ENCODE results near the gene ATXN1.

The ATXN1 gene

DNA sequence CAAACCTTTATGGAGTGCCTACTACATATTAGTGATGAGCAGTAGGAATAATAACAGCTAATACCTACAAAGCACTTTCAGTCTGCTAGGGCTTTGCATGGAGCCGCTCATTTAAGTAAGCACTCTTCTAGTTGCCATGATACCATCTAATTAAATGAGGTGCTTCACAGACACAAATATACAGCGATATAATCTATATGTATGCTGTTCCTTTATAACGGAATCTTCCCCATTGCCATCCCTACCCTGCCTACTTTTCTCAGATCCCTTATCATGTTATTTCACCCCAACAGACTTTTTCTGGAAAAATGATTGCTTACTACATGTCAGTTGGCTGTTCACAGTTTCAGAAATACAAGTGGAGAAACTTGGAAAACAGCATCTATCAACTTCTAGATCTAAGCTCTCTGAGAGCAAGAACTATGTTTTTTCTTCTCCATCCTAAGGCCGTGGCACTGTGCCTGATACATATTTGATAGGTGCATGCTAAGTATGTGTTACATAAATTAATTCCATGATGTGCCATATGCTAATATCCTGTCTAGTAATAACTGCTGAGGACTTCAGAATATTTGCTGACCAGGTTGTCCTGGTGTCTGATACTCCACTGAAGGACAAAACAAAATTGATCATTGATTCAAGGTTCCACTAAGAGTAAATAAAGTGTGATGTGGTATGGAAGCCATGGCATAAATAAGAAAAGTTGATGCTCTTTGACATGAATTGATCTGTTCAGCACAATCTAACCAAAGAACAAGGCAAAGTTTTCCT lies 398.3 kb downstream of the ATXN1 start:
- Histone ChIP-seq H2BK15ac (ENCODE audit: low read length) (no peak overlapping the region), H4K8ac (ENCODE audit: low read depth, low read length) (no peak overlapping the region), H3K27me3 (ENCODE audit: control insufficient read depth in 3 of 3, insufficient read depth in 3 of 3, low read depth in 1 of 3, low read length in 3 of 3) (no peaks in the 10 kb centered on the region), H2BK120ac (ENCODE audit: low read depth, low read length) (no peak overlapping the region), H3K27ac (replicated peaks; ENCODE audit: low read length) (no peak overlapping the region), H2AK5ac (ENCODE audit: low read depth, low read length) (no peak overlapping the region), H3K4me1 (ENCODE audit: control insufficient read depth in 2 of 2, insufficient read depth in 1 of 2, low read depth in 1 of 2, low read length in 2 of 2) (peaks cover 0 to 3% of the 10 kb centered on the region in 2 donors), H3K4me2 (ENCODE audit: insufficient read depth, low read length, poor library complexity, severe bottlenecking) (no peak overlapping the region), H3K9ac (ENCODE audit: low read depth, low read length, poor library complexity) (no peak overlapping the region), H3K4me3 (ENCODE audit: low read length in 2 of 2) (no peak overlapping the region), H2BK5ac (ENCODE audit: low read length) (no peak overlapping the region), H3K9me3 (replicated peaks in 1 of 2; ENCODE audit: control insufficient read depth in 2 of 2, insufficient read depth in 1 of 2, low read depth in 1 of 2, low read length in 2 of 2) (no peaks in the 10 kb centered on the region), H3K23ac (ENCODE audit: low read depth, low read length, poor library complexity) (no peak overlapping the region), H3K79me1 (ENCODE audit: low read depth, low read length) (no peaks in the 10 kb centered on the region), H2AFZ (ENCODE audit: low read length) (no peak overlapping the region), H4K91ac (ENCODE audit: low read depth, low read length, poor library complexity) (no peak overlapping the region), H3K4ac (ENCODE audit: low read length) (no peak overlapping the region), H2BK12ac (ENCODE audit: low read length) (no peak overlapping the region), H3K36me3 (replicated peaks in 1 of 2; ENCODE audit: control insufficient read depth in 2 of 2, insufficient read depth in 2 of 2, low read length in 2 of 2) (no peaks in the 10 kb centered on the region), H3K14ac (ENCODE audit: low read length) (no peak overlapping the region), H3K18ac (ENCODE audit: low read length) (no peak overlapping the region)
- DNase-seq (ENCODE audit: low spot score), result no peak
- WGBS, 2 donors (ENCODE audit: extremely low coverage in 2 of 2, insufficient read length in 2 of 2, insufficient replicate concordance in 1 of 2), result no CpG with 5 or more reads among the region's 4 CpGs

DNA sequence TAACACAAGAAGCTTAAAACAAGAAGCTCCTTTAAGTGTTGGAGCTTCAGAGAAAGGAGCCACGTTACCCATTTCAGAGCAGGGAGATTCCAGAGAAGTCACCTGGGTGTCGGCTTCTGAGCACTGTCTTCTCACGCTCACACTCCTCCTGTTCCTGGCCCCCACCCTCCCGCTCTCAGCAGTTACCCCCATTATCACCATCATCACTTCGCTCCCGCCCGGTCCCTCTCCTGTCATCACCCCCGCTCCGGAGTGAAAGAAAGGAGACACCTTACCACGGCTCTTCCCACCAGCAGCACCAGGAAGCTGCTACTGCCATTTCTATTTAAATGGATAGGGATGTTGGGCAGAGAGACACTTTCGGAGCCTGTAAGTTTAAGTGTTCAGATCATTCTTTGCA lies 399.0 kb downstream of the ATXN1 start:
- Histone ChIP-seq H3K23ac (ENCODE audit: low read depth, low read length, poor library complexity) (no peak overlapping the region), H3K27ac (replicated peaks; ENCODE audit: low read length) (no peak overlapping the region), H3K27me3 (ENCODE audit: control insufficient read depth in 3 of 3, insufficient read depth in 3 of 3, low read depth in 1 of 3, low read length in 3 of 3) (no peaks in the 10 kb centered on the region), H3K4me1 (ENCODE audit: control insufficient read depth in 2 of 2, insufficient read depth in 1 of 2, low read depth in 1 of 2, low read length in 2 of 2) (peaks cover 0 to 3% of the 10 kb centered on the region in 2 donors), H3K18ac (ENCODE audit: low read length) (no peak overlapping the region), H3K9me3 (replicated peaks in 1 of 2; ENCODE audit: control insufficient read depth in 2 of 2, insufficient read depth in 1 of 2, low read depth in 1 of 2, low read length in 2 of 2) (no peaks in the 10 kb centered on the region), H2AFZ (ENCODE audit: low read length) (no peak overlapping the region), H3K4me3 (ENCODE audit: low read length in 2 of 2) (no peak overlapping the region), H2BK5ac (ENCODE audit: low read length) (no peak overlapping the region), H2BK15ac (ENCODE audit: low read length) (no peak overlapping the region), H3K36me3 (replicated peaks in 1 of 2; ENCODE audit: control insufficient read depth in 2 of 2, insufficient read depth in 2 of 2, low read length in 2 of 2) (no peaks in the 10 kb centered on the region), H2BK12ac (ENCODE audit: low read length) (no peak overlapping the region), H3K14ac (ENCODE audit: low read length) (no peak overlapping the region), H3K9ac (ENCODE audit: low read depth, low read length, poor library complexity) (no peak overlapping the region), H3K79me1 (ENCODE audit: low read depth, low read length) (no peaks in the 10 kb centered on the region), H2BK120ac (ENCODE audit: low read depth, low read length) (no peak overlapping the region), H4K8ac (ENCODE audit: low read depth, low read length) (no peak overlapping the region), H4K91ac (ENCODE audit: low read depth, low read length, poor library complexity) (no peak overlapping the region), H2AK5ac (ENCODE audit: low read depth, low read length) (no peak overlapping the region), H3K4ac (ENCODE audit: low read length) (no peak overlapping the region), H3K4me2 (ENCODE audit: insufficient read depth, low read length, poor library complexity, severe bottlenecking) (no peak overlapping the region)
- DNase-seq (ENCODE audit: low spot score), result no peak
- WGBS, 2 donors (ENCODE audit: extremely low coverage in 2 of 2, insufficient read length in 2 of 2, insufficient replicate concordance in 1 of 2), result no CpG with 5 or more reads among the region's 11 CpGs

DNA sequence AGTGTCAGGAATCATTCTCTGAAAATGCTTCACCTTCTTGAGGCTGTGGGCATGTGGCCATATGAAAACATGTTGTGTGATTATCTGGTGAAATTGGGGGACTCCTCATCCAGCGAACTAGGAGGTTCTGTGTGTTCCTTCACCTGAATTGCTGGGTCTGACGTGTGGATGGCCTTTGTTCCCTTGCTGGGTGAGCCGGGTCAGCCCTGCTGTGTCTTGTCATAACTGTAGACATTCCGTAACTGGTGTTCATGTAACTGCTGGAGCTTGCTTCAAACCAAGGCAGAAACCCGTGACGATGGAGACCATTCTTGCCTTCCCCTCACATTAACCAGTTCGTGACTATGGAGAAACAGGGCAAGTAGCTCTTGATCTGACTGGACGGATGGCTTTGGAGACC lies 399.4 kb downstream of the ATXN1 start:
- no peak overlapping the region for H4K8ac ChIP-seq (ENCODE audit: low read depth, low read length)
- no peak overlapping the region for H2BK5ac ChIP-seq (ENCODE audit: low read length)
- H3K4me3 ChIP-seq (ENCODE audit: low read length in 2 of 2), result no peak overlapping the region
- no peak overlapping the region for H2AFZ ChIP-seq (ENCODE audit: low read length)
- no CpG with 5 or more reads among the region's 8 CpGs for WGBS, 2 donors (ENCODE audit: extremely low coverage in 2 of 2, insufficient read length in 2 of 2, insufficient replicate concordance in 1 of 2)
- H3K4me2 ChIP-seq (ENCODE audit: insufficient read depth, low read length, poor library complexity, severe bottlenecking), result no peak overlapping the region
- H3K23ac ChIP-seq (ENCODE audit: low read depth, low read length, poor library complexity), result no peak overlapping the region
- no peaks in the 10 kb centered on the region for H3K36me3 ChIP-seq (replicated peaks in 1 of 2; ENCODE audit: control insufficient read depth in 2 of 2, insufficient read depth in 2 of 2, low read length in 2 of 2)
- H3K9ac ChIP-seq (ENCODE audit: low read depth, low read length, poor library complexity), result no peak overlapping the region
- no peak overlapping the region for H2BK120ac ChIP-seq (ENCODE audit: low read depth, low read length)
- no peaks in the 10 kb centered on the region for H3K27me3 ChIP-seq (ENCODE audit: control insufficient read depth in 3 of 3, insufficient read depth in 3 of 3, low read depth in 1 of 3, low read length in 3 of 3)
- no peak overlapping the region for H2BK12ac ChIP-seq (ENCODE audit: low read length)
- H3K14ac ChIP-seq (ENCODE audit: low read length), result no peak overlapping the region
- H3K9me3 ChIP-seq (replicated peaks in 1 of 2; ENCODE audit: control insufficient read depth in 2 of 2, insufficient read depth in 1 of 2, low read depth in 1 of 2, low read length in 2 of 2), result no peaks in the 10 kb centered on the region
- no peaks in the 10 kb centered on the region for H3K79me1 ChIP-seq (ENCODE audit: low read depth, low read length)
- DNase-seq (ENCODE audit: low spot score), result no peak
- H4K91ac ChIP-seq (ENCODE audit: low read depth, low read length, poor library complexity), result no peak overlapping the region
- no peaks in the 10 kb centered on the region for H3K4me1 ChIP-seq (ENCODE audit: control insufficient read depth in 2 of 2, insufficient read depth in 1 of 2, low read depth in 1 of 2, low read length in 2 of 2)
- H3K18ac ChIP-seq (ENCODE audit: low read length), result no peak overlapping the region
- no peak overlapping the region for H3K27ac ChIP-seq (replicated peaks; ENCODE audit: low read length)
- H2AK5ac ChIP-seq (ENCODE audit: low read depth, low read length), result no peak overlapping the region
- H2BK15ac ChIP-seq (ENCODE audit: low read length), result no peak overlapping the region
- no peak overlapping the region for H3K4ac ChIP-seq (ENCODE audit: low read length)

- Histone ChIP-seq H3K9ac (ENCODE audit: low read depth, low read length, poor library complexity) (no peak overlapping the region), H3K18ac (ENCODE audit: low read length) (no peak overlapping the region)
- DNase-seq (ENCODE audit: low spot score), result no peak
Observed at GRCh38 chr6:16361121-16361520, 400.1 kb downstream of the ATXN1 start.

More at GRCh38 chr6:16361121-16361520, 400.1 kb downstream of the ATXN1 start:
- Histone ChIP-seq H2BK120ac (ENCODE audit: low read depth, low read length) (no peak overlapping the region), H2BK5ac (ENCODE audit: low read length) (no peak overlapping the region), H3K9me3 (replicated peaks in 1 of 2; ENCODE audit: control insufficient read depth in 2 of 2, insufficient read depth in 1 of 2, low read depth in 1 of 2, low read length in 2 of 2) (no peaks in the 10 kb centered on the region), H3K14ac (ENCODE audit: low read length) (no peak overlapping the region), H2BK12ac (ENCODE audit: low read length) (no peak overlapping the region), H2AK5ac (ENCODE audit: low read depth, low read length) (no peak overlapping the region), H2AFZ (ENCODE audit: low read length) (no peak overlapping the region), H3K4me2 (ENCODE audit: insufficient read depth, low read length, poor library complexity, severe bottlenecking) (no peak overlapping the region), H4K8ac (ENCODE audit: low read depth, low read length) (no peak overlapping the region), H3K36me3 (replicated peaks in 1 of 2; ENCODE audit: control insufficient read depth in 2 of 2, insufficient read depth in 2 of 2, low read length in 2 of 2) (no peaks in the 10 kb centered on the region), H2BK15ac (ENCODE audit: low read length) (no peak overlapping the region), H3K4me1 (ENCODE audit: control insufficient read depth in 2 of 2, insufficient read depth in 1 of 2, low read depth in 1 of 2, low read length in 2 of 2) (no peaks in the 10 kb centered on the region), H3K27ac (replicated peaks; ENCODE audit: low read length) (no peak overlapping the region), H3K79me1 (ENCODE audit: low read depth, low read length) (no peaks in the 10 kb centered on the region), H3K27me3 (ENCODE audit: control insufficient read depth in 3 of 3, insufficient read depth in 3 of 3, low read depth in 1 of 3, low read length in 3 of 3) (no peaks in the 10 kb centered on the region), H3K4ac (ENCODE audit: low read length) (no peak overlapping the region), H3K23ac (ENCODE audit: low read depth, low read length, poor library complexity) (no peak overlapping the region), H3K4me3 (ENCODE audit: low read length in 2 of 2) (no peak overlapping the region), H4K91ac (ENCODE audit: low read depth, low read length, poor library complexity) (no peak overlapping the region)
- no CpG with 5 or more reads among the region's 4 CpGs for WGBS, 2 donors (ENCODE audit: extremely low coverage in 2 of 2, insufficient read length in 2 of 2, insufficient replicate concordance in 1 of 2)
